HG03139 (cell line): Measurements from ENCODE around the gene EFCAB14.
"Not testable (repeated sequence)": the region's sequence is repeated elsewhere in the genome, so short reads cannot be mapped to it uniquely, and the experiment has no call there.

Experiments used
- ATAC-seq: cut with Tn5 transposase; IDR thresholded peaks from one replicate; pipeline ENCODE4 v1.9.1; 2021; ENCODE audit not compliant: unreplicated experiment

Gene EFCAB14

GRCh38 chr1:46724991-46725735 lies 6.2 kb upstream of the EFCAB14 start:
- peak; percentile 85 for ATAC-seq

GRCh38 chr1:46723901-46724300 lies 5.0 kb upstream of the EFCAB14 start:
- no peak for ATAC-seq

GRCh38 chr1:46721686-46722205 lies 2.8 kb upstream of the EFCAB14 start:
- ATAC-seq: no peak

GRCh38 chr1:46721204-46721603 lies 2.3 kb upstream of the EFCAB14 start:
- ATAC-seq: no peak

- ATAC-seq: not testable (repeated sequence)
Observed at GRCh38 chr1:46720319-46720718, 1.4 kb upstream of the EFCAB14 start.

GRCh38 chr1:46719689-46720088 lies 775 bp upstream of the EFCAB14 start:
- ATAC-seq: no peak

- no peak for ATAC-seq
Observed at GRCh38 chr1:46718340-46718726, 581 bp downstream of the EFCAB14 start.

GRCh38 chr1:46717654-46718053 lies 1.3 kb downstream of the EFCAB14 start:
- ATAC-seq: no peak

- no peak for ATAC-seq
Observed at GRCh38 chr1:46714976-46715375, 3.9 kb downstream of the EFCAB14 start.

GRCh38 chr1:46708121-46708520 lies 10.8 kb downstream of the EFCAB14 start:
- ATAC-seq: no peak

- no peak for ATAC-seq
Observed at GRCh38 chr1:46705408-46705807, 13.5 kb downstream of the EFCAB14 start.

- no peak for ATAC-seq
Observed at GRCh38 chr1:46703927-46704641, 14.8 kb downstream of the EFCAB14 start.

GRCh38 chr1:46699666-46700065 lies 19.2 kb downstream of the EFCAB14 start:
- no peak for ATAC-seq

- no peak for ATAC-seq
Observed at GRCh38 chr1:46697053-46697452, 21.9 kb downstream of the EFCAB14 start.

GRCh38 chr1:46694676-46695075 lies 24.2 kb downstream of the EFCAB14 start:
- ATAC-seq: not testable (repeated sequence)

- ATAC-seq: no peak
Observed at GRCh38 chr1:46692811-46693770, 25.8 kb downstream of the EFCAB14 start.

- no peak for ATAC-seq
Observed at GRCh38 chr1:46691997-46692790, 26.7 kb downstream of the EFCAB14 start.

- no peak for ATAC-seq
Observed at GRCh38 chr1:46690931-46691421, 27.9 kb downstream of the EFCAB14 start.

- ATAC-seq: no peak
Observed at GRCh38 chr1:46689897-46690296, 29.0 kb downstream of the EFCAB14 start.

GRCh38 chr1:46689356-46689755 lies 29.6 kb downstream of the EFCAB14 start:
- no peak for ATAC-seq
